HepG2 (cell line): ENCODE measurements around the gene PIK3CD. TPM values are rescaled to one million over a fixed set of nuclear protein-coding genes. Genes with fewer than 3 reads are reported as not detected.

Experiments used
- ATAC-seq: fragments of 200-7000 bp; cut with Tn5 transposase; 3 replicates; pipeline ENCODE4 v1.9.1; 2020; ENCODE audit warnings: mild to moderate bottlenecking, moderate library complexity
- BruUV-seq: library from RNA; stranded (reverse); fragments of 400-500 nt; replicated peaks from 2 replicates; lab custom pipeline; 2021; lab: Mats Ljungman, UMichigan
- CTCF ChIA-PET: fragments of 300-600 bp; formaldehyde crosslinking; extraction: SDS; loops from one replicate; lab custom pipeline; 2021; ENCODE audit warnings: low total read pairs, inconsistent platforms, low intra/inter-chr PET ratio; lab: Yijun Ruan, JAX
- POLR2A ChIA-PET: fragments of 350-600 bp; sonication (Branson Sonifier 250); formaldehyde crosslinking; loops from one replicate; lab custom pipeline; 2020; ENCODE audit warnings: antibody characterized with exemption, inconsistent platforms; lab: Yijun Ruan, JAX
- DNase-seq: peaks from one replicate; pipeline ENCODE4 v3.0.0-alpha.2; 2015; ENCODE audit warnings: low spot score
- FAIRE-seq: peaks from 3 replicates; lab custom pipeline; 2011; peaks lifted over from hg19 to GRCh38; lab: Jason Lieb, UNC
- H2AFZ ChIP-seq: one replicate; pipeline ENCODE4 v1.6.1; 2011; ENCODE audit warnings: low read length, inconsistent platforms
- H3K27ac ChIP-seq: fragments of 300-600 bp; 3 replicates; pipeline ENCODE4 v1.8.0; 2011; ENCODE audit warnings: mixed run types, mild to moderate bottlenecking, mixed read lengths, low read length, inconsistent platforms; ENCODE audit not compliant: insufficient read depth; ENCODE audit errors: extremely low read length
- H3K27me3 ChIP-seq, 2 experiments: fragments of 200-600 bp in 1 of 2; 2 replicates in 1 of 2; 3 replicates in 1 of 2; pipeline versions ENCODE4 v1.6.0 to v1.8.0; 2011; ENCODE audit warnings: low read length in 2 of 2, mild to moderate bottlenecking in 2 of 2, moderate library complexity in 2 of 2, inconsistent platforms in 1 of 2; ENCODE audit not compliant: insufficient read depth in 2 of 2, control insufficient read depth in 1 of 2
- H3K36me3 ChIP-seq, 2 experiments: fragments of 200-600 bp in 1 of 2; replicated peaks in 1 of 2; 2 replicates in 1 of 2; 3 replicates in 1 of 2; pipeline versions ENCODE4 v1.5.1 to v1.8.0; 2011; ENCODE audit warnings: low read length in 2 of 2, inconsistent platforms in 1 of 2; ENCODE audit not compliant: insufficient read depth in 2 of 2, control insufficient read depth in 1 of 2
- H3K4me1 ChIP-seq: 2 replicates; pipeline ENCODE4 v1.5.1; 2012; ENCODE audit warnings: low read length, inconsistent platforms; ENCODE audit not compliant: insufficient read depth
- H3K4me2 ChIP-seq: 2 replicates; pipeline ENCODE4 v1.6.0; 2011; ENCODE audit warnings: low read depth, low read length, inconsistent platforms
- H3K4me3 ChIP-seq, 3 experiments: fragments of 200-600 bp in 1 of 3; sonication (generic), shearing (Covaris generic) in 1 of 3; replicated peaks in 1 of 3; 2 replicates each; pipeline ENCODE4 v1.5.1; 2011 to 2016; ENCODE audit warnings: low read length in 3 of 3, inconsistent platforms in 2 of 3, low read depth in 2 of 3, mild to moderate bottlenecking in 2 of 3, control low read depth in 1 of 3, mixed read lengths in 1 of 3; ENCODE audit not compliant: insufficient read depth in 1 of 3
- H3K79me2 ChIP-seq: one replicate; pipeline ENCODE4 v1.6.1; 2011; ENCODE audit warnings: low read length, inconsistent platforms; ENCODE audit not compliant: insufficient read depth
- H3K9ac ChIP-seq: 2 replicates; pipeline ENCODE4 v1.6.0; 2011; ENCODE audit warnings: mild to moderate bottlenecking, low read depth, low read length, inconsistent platforms; ENCODE audit not compliant: insufficient read depth
- H3K9me3 ChIP-seq: 2 replicates; pipeline ENCODE4 v1.5.1; 2012; ENCODE audit warnings: mild to moderate bottlenecking, low read length
- H4K20me1 ChIP-seq: 2 replicates; pipeline ENCODE4 v1.6.0; 2011; ENCODE audit warnings: inconsistent platforms, mild to moderate bottlenecking, low read length, moderate library complexity; ENCODE audit not compliant: insufficient read depth
- CBX2 ChIP-seq, 2 experiments: fragments of 200-600 bp in 1 of 2; sonication (generic); formaldehyde crosslinking in 1 of 2; IDR thresholded peaks; 2 replicates each; pipeline versions ENCODE4 v1.7.0 to v1.8.1; 2018 to 2022; ENCODE audit warnings: low read depth in 2 of 2, low read length in 1 of 2, mild to moderate bottlenecking in 1 of 2, missing genetic modification reagents in 1 of 2
- ETV6 ChIP-seq: sonication (generic); formaldehyde crosslinking; conservative IDR thresholded peaks from 2 replicates; pipeline ENCODE4 v1.4.0; 2020; ENCODE audit warnings: missing genetic modification reagents
- MXD4 ChIP-seq: IDR thresholded peaks from 2 replicates; pipeline ENCODE4 v1.6.1; 2016; ENCODE audit warnings: mild to moderate bottlenecking, missing biosample characterization, missing genetic modification reagents
- NCOA5 ChIP-seq: sonication (generic); formaldehyde crosslinking; IDR thresholded peaks from 2 replicates; pipeline ENCODE4 v1.4.0; 2020; ENCODE audit warnings: missing genetic modification reagents
- PRDM15 ChIP-seq: sonication (generic); formaldehyde crosslinking; IDR thresholded peaks from 2 replicates; pipeline ENCODE4 v1.4.0; 2020; ENCODE audit warnings: missing genetic modification reagents
- TBX2 ChIP-seq: sonication (generic); formaldehyde crosslinking; IDR thresholded peaks from 2 replicates; pipeline ENCODE4 v1.5.0; 2020; ENCODE audit warnings: missing genetic modification reagents, mild to moderate bottlenecking, borderline replicate concordance
- ZBTB44 ChIP-seq: sonication (generic); formaldehyde crosslinking; IDR thresholded peaks from 2 replicates; pipeline ENCODE4 v1.4.0; 2020; ENCODE audit warnings: missing genetic modification reagents
- ZNF205 ChIP-seq: IDR thresholded peaks from 2 replicates; pipeline ENCODE4 v1.6.1; 2018; ENCODE audit warnings: missing biosample characterization, missing genetic modification reagents
- ZNF343 ChIP-seq: sonication (generic); formaldehyde crosslinking; IDR thresholded peaks from 2 replicates; pipeline ENCODE4 v1.4.0; 2020; ENCODE audit warnings: mild to moderate bottlenecking, missing genetic modification reagents
- ZNF841 ChIP-seq: sonication (generic); formaldehyde crosslinking; IDR thresholded peaks from 2 replicates; pipeline ENCODE4 v1.8.1; 2023; ENCODE audit warnings: missing genetic modification reagents, borderline replicate concordance
- ZSCAN22 ChIP-seq: sonication (generic); formaldehyde crosslinking; IDR thresholded peaks from 2 replicates; pipeline ENCODE4 v1.4.0; 2020; ENCODE audit warnings: mild to moderate bottlenecking, missing genetic modification reagents
- WGBS: methylation state at CpG from one replicate; pipeline ENCODE4 v1.1.6; 2017; ENCODE audit warnings: low lambda C conversion rate; 5-methylcytosine and 5-hydroxymethylcytosine counted together
- in situ Hi-C: cut with HindIII; loops from 2 replicates; pipeline ENCODE4 v1.10.0; 2017; ENCODE audit warnings: low pct_unique_long_range_greater_than_20kb; ENCODE audit not compliant: extremely low pct_ligation_motif_present
- intact Hi-C: fragments of 100-400 bp; cut with micrococcal nuclease; formaldehyde crosslinking; loops from one replicate; pipeline ENCODE4 v1.10.0; 2022; ENCODE audit not compliant: unreplicated experiment
- polyA plus RNA-seq, 8 experiments: library from polyadenylated mRNA; depleted of rRNA in 3 of 8; stranded (reverse) in 7 of 8; unstranded in 1 of 8; fragments of >200 nt; fragmentation: Illumina TruSeq in 4 of 8; extraction: Trizol in 4 of 8; gene quantifications; 2 replicates each; pipeline versions ENCODE4 v1.2.1 to v1.2.3, GENCODE V29; 2011 to 2016; ENCODE audit warnings: low read depth in 4 of 8, missing spikeins in 1 of 8, mixed read lengths in 1 of 8; ENCODE audit not compliant: insufficient read depth in 1 of 8
- total RNA-seq, 5 experiments: library from RNA; depleted of rRNA; stranded (reverse); fragments of >200 nt; fragmentation: Illumina TruSeq; extraction: Trizol; gene quantifications; 2 replicates each; pipeline ENCODE4 v1.2.3, GENCODE V29; 2016; ENCODE audit warnings: low read depth in 1 of 5

PIK3CD gene
- total and polyA plus RNA-seq, 2 of the 13 experiments (the other 11 are each of a cell fraction or from before 2014, with no cell fraction given): 7.1 to 10.0 TPM

GRCh38 chr1:9663257-9663656, 11.7 kb downstream of the PIK3CD start:
- H3K4me3 ChIP-seq: no peak overlapping the region
- in situ Hi-C loops (no loop called here), intact Hi-C loops (no loop called here)
- DNase-seq: no peak
- H4K20me1 ChIP-seq: no peaks in the 10 kb centered on the region
- H3K27ac ChIP-seq: no peak overlapping the region
- POLR2A ChIA-PET: no interaction called here
- H3K4me2 ChIP-seq: no peak overlapping the region
- H2AFZ ChIP-seq: no peak overlapping the region
- no peaks in the 10 kb centered on the region; a peak in 2 of 5 replicates for H3K27me3 ChIP-seq
- peaks cover 9% of the 10 kb centered on the region; the same call in 1 of the 2 replicates for H3K4me1 ChIP-seq
- no peaks in the 10 kb centered on the region for H3K36me3 ChIP-seq
- TF ChIP-seq CBX2 (IDR thresholded peaks at IDR 0.05; ENCODE audit: low read depth, low read length) (no peak), CBX2 (CRISPR knock-in tag; IDR thresholded peaks at IDR 0.05; ENCODE audit: low read depth) (no peak), MXD4 (CRISPR knock-in tag) (no peak), ZNF343 (CRISPR knock-in tag) (no peak), ZSCAN22 (CRISPR knock-in tag) (no peak), PRDM15 (CRISPR knock-in tag) (no peak), TBX2 (CRISPR knock-in tag) (no peak), ZBTB44 (no peak), NCOA5 (CRISPR knock-in tag) (no peak), ETV6 (CRISPR knock-in tag) (no peak), ZNF841 (CRISPR knock-in tag) (no peak), ZNF205 (no peak)
- H3K9me3 ChIP-seq: no peaks in the 10 kb centered on the region
- no peak overlapping the region for H3K9ac ChIP-seq
- no peak for ATAC-seq
- H3K79me2 ChIP-seq: no peaks in the 10 kb centered on the region
- CTCF ChIA-PET: no interaction called here
- 80% methylated on average over 6 of the region's 6 CpGs for WGBS
- BruUV-seq: no TSS peak
- no peak for FAIRE-seq
